ENCODE measurements around the gene ELOVL4.

ELOVL4 gene

DNA sequence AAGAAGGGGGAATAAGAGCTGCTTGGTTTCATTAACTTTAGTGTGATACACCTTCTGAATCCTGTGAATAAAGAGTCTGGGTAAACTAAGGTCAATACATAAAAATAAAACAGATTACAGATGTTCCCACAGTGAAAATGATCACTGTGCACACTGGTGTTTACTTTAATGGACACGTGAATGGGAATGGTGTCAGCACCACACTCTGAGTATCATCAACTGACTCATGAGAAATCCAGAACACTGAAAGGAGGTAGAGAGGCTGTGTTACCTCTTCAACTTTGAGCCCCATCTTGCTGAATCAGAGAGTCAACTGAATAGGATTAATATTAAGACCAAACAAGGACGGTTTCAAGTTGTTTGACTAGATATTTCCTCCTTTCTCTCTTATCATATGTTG is 75.0 kb downstream of the ELOVL4 start:
- no peak for TF ChIP-seq CTCF (IDR thresholded peaks at IDR 0.05; ENCODE audit: insufficient read depth, missing control alignments)
- FAIRE-seq (no peak), DNase-seq (ENCODE audit: insufficient read length, low spot score) (no peak)

DNA sequence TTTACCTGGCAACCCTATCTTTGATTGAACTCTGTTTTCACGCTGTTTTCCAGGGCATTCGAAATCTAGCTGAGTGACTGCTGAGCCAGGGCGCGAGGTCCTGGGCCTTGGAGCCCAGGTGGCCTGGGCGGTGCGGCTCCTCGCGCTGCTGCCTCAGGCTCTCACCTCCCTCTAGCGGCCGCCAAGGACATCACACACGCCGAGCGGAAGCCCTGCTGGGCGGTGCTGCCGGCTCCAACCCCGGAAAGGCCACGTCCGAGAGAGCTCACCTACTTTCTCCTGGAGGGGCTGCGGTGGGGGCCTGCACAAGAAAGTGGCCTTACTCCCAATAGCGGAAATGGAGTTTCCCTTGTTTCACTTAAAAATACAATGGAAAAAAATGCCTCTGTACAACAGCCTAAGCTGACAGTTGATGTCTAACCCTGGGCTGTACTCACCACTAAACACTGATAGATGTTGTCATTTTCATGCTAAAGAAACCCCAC is 77.7 kb downstream of the ELOVL4 start:
- peak; percentile 77 for TF ChIP-seq CTCF (IDR thresholded peaks at IDR 0.05; ENCODE audit: insufficient read depth, missing control alignments)
- DNase-seq (ENCODE audit: insufficient read length, low spot score) (peak; percentile 33), FAIRE-seq (no peak)

DNA sequence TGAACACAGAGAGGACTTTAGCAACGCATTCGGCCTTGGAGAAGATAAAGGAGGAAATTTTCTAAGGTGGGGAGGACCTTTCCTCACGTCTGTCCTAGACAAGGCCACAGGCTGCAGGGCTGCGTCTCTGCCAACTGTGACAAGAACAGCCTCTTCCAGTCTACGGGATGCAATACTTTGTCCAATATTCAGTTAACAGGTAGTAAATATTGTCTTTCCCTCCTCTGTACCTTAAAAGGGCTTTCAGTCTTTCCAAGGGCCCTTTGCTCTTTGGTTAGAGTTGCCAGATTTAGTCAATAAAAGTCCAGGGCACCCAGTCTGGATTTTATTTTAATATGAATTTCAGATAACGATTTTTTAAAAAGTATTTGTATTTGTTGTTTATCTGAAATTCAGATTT is 78.2 kb downstream of the ELOVL4 start:
- no peak for DNase-seq (ENCODE audit: insufficient read length, low spot score)
- TF ChIP-seq CTCF (IDR thresholded peaks at IDR 0.05; ENCODE audit: insufficient read depth, missing control alignments): no peak
- no peak for FAIRE-seq

DNA sequence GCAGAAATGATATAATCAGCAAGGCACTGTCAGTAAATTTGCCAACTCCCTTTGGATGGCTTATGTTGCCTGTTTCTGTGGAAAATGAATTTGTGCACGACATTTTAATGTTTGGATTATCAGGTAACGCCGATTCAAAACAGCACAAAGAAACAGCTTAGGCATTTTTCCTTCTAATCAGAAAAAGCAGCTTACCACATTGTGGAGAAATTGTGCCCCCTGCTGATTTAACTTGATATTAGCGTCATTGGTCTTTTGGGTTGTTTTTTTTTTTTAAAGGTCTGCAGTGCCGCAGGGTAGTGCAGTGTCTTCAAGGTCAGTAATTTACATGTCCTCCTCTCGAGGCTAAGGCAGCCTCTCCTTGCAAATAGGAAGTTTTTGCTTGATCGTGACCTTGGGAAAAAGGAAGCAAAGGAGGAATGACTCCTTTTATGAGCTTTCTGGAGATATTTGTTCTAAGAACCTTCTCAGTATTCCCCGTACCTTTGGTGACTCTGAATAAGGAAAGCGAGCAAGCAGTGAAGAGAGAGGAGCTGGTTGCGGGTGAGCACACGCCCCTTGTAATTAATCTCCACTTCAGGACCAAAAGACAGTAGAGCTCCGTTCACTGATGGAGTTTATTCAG is 79.1 kb downstream of the ELOVL4 start:
- FAIRE-seq: peak; percentile 51
- peak; percentile 83 for TF ChIP-seq CTCF (IDR thresholded peaks at IDR 0.05; ENCODE audit: insufficient read depth, missing control alignments)
- DNase-seq (ENCODE audit: insufficient read length, low spot score): peak; percentile 25
